Fibroblast of skin of abdomen (primary cell): ENCODE measurements around the gene DLL4.
A peak's percentile ranks its signal among the peaks of the same experiment; 100 is the strongest.
"Not testable (repeated sequence)": the region's sequence is repeated elsewhere in the genome, so short reads cannot be mapped to it uniquely, and the experiment has no call there.

Experiments used
- DNase-seq: peaks from one replicate; pipeline ENCODE4 v3.0.0-alpha.2; 2013

DLL4 gene

DNA sequence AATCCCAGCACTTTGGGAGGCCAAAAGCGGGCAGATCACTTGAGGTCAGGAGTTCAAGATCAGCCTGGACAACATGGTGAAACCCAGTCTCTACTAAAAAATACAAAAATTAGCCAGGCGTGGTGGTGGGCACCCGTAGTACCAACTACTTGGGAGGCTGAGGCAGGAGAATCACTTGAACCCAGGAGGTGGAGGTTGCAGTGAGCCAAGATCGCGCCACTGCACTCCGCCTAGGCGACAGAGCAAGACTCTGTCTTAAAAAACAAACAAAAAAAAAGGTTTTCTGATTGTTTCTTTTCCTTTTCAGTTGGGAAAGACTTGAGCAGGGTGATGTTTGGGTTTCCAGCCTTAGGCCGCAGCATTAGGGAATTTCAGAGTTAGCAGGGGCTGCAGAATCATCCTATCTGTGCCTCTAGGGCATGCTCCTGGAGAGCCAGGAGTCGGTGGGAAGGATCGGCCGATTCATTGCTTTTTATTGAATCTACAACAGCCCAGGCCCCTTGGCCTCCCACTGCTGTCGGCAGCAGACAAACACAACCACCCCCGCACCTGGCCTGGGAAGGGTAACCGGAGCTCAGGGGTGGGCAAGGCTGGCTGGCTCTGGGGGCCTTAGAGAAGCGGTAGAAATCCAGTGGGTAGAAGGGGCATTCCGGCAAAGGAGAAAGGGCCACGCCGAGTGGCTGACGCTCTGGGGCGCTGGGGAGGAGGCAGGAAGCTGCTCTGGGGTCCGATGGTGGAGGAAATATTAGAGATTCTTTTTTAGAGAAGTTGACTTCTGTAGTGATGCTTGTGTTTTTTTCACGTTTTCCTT, 30.4 kb downstream of the DLL4 start:
- no peak for DNase-seq

- DNase-seq, result no peak
Measured at GRCh38 chr15:40960151-40960885, 31.2 kb downstream of the DLL4 start.

DNA sequence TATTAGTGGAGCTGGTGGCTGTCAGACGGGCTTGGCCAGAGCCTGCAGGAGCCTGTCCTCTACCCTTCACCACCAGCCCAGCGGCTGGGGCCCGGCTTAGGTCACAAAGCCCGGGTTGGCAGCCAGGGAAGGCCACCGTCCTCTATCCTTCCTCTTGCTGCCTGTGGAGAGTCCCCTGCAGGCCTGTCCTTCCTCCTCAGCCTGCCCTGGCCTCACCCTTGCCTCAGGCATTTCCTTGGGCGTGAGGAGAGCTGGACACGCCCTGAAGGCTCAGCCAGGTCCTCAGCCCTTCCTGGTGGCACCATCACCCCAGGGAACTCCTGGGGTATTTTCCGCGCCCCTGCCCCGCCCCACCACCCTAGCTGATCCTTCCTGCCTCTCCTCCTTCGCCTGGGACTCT, 31.8 kb downstream of the DLL4 start:
- DNase-seq, result no peak

- not testable (repeated sequence) for DNase-seq
Measured at GRCh38 chr15:40961740-40962139, 32.6 kb downstream of the DLL4 start.

- DNase-seq, result not testable (repeated sequence)
Measured at GRCh38 chr15:40962317-40962716, 33.2 kb downstream of the DLL4 start.

DNA sequence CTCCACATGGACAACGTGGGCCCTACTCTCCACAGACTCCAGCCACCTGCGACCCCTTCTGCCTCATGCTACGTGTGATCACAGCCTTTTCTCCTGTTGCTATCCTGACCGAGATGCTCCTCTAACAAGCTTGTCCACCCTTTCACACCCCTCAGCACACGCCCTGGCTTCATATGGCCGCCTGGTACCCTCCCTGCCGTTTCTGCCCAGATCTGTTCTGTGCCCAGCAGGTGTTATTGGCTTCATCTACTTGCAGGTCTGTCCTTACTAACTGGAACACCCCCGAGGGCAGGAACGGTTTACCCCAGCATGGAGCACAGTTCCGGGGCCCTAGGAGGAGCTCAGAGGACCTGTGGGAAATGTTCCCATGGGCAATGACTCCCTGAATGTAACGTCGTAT, 34.1 kb downstream of the DLL4 start:
- no peak for DNase-seq

- no peak for DNase-seq
Measured at GRCh38 chr15:40964006-40964405, 34.9 kb downstream of the DLL4 start.

- no peak for DNase-seq
Measured at GRCh38 chr15:40964634-40965033, 35.5 kb downstream of the DLL4 start.

GRCh38 chr15:40968290-40969085, 39.3 kb downstream of the DLL4 start:
- DNase-seq, result no peak

GRCh38 chr15:40969363-40969762, 40.2 kb downstream of the DLL4 start:
- DNase-seq, result no peak

DNA sequence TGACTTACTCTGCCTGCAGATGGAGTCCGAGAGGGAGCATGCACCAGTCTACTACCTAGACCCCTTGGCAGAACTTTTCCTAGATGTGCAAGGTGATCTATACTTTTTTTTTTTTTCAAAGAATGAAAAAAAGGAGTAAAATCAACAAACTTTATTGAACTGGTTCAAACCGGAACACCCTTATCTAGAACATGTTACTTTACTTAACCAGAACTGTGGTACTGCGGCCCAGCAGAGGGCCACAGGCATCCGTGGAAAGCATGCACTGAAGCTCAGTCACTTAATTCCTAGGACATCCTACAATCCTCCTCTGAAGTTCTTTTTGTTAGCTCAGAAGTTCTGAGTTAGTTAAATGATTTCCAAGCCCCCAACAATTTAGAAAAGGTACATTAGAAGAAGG, 45.7 kb downstream of the DLL4 start:
- DNase-seq, result no peak

DNA sequence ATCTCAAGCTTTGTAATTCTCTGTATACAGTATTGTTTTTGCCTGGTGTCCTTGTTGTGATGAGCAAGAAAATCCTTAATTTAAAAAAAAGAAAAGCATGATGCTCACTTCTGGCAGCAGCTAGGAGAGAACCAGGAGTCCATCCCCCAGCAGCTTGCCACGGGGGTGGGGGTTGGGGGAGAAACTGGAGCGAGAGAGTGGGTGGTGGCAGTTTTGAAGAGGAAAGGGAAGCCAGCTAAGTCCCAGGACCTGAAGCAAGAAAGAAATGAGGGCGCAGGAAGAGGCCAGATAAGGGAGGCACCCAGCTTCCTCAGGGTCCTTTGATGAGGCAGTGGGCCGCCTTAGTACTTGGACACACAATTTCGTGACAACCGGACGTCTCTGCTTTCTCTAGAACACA, 47.7 kb downstream of the DLL4 start:
- DNase-seq, result no peak

DNA sequence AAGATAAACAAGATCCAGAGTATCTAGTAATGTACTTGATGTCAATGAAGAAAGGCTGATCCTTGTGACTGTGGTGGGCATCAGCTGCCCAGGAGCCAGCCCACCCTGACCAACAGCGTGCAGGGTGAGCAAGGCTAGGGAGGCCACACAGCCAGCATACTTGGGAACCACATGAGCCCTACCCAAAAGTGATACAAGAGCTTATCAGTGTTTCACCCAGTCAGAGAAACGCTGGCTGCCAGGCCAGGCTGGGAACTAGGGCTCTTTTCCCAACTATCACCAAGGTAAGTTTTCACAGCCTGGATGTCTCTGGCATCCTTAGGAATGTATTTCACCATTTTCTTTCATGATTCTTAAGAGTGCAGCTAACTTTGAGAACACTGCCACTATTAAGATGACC, 49.0 kb downstream of the DLL4 start:
- DNase-seq, result no peak

GRCh38 chr15:40978562-40978961, 49.4 kb downstream of the DLL4 start:
- DNase-seq, result no peak

GRCh38 chr15:40981186-40981585, 52.0 kb downstream of the DLL4 start:
- no peak for DNase-seq

- DNase-seq, result peak; percentile 31
Measured at GRCh38 chr15:40982855-40983254, 53.7 kb downstream of the DLL4 start.

GRCh38 chr15:40984406-40984805, 55.3 kb downstream of the DLL4 start:
- no peak for DNase-seq

DNA sequence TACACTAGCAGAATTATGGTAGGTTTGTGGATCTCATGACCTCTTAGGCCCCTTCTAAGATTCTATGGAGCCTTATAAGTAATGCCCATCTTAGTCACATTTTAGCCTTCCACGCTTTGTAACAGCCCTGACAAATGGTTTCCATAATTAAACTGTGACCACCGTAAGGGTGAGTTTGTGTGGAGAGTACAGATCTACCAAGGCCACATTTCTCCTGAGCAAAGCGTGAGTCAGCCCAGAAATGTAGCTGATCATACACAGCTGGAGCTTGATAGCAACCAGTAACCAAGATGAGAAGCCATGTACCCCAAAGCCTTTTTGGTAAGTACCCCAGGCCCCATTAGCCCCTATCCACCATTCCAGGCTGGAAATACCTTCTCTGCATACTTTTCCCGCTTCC, 55.8 kb downstream of the DLL4 start:
- DNase-seq, result peak; percentile 84

DNA sequence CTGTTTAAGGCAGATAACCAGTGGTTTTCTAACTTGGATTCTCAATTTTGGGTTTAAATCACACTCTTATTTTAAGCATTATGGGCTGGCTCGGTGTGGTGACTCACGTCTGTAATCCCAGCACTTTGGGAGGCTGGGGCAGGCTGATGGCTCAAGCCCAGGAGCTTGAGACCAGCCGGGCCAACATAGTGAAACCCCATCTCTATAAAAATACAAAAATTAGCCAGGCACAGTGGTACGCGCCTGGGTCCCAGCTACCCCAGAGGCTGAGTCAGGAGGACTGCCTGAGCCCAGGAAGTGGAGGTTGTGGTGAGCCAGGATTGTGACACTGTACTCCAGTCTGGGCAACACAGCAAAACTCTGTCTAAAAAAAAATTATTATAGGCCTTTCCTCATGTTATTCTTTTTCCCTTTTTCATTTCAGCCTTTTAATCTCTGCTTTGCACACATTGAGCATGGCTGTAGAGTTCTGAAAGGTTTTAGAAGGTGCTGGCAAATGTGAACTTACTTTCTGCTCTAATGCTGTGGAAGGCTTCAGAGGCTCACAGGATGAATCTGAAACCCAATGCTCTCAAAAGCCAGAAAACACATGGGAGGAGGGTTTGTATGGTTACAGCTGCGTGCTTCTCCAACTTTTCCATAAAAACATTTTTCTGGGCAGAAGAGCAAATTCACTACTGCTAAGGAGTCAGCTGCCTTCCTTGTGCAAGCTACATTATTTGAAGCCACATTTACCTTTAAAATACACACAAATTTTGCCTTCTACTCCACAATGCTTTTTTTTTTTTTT, 56.6 kb downstream of the DLL4 start:
- DNase-seq, result peak; percentile 38

DNA sequence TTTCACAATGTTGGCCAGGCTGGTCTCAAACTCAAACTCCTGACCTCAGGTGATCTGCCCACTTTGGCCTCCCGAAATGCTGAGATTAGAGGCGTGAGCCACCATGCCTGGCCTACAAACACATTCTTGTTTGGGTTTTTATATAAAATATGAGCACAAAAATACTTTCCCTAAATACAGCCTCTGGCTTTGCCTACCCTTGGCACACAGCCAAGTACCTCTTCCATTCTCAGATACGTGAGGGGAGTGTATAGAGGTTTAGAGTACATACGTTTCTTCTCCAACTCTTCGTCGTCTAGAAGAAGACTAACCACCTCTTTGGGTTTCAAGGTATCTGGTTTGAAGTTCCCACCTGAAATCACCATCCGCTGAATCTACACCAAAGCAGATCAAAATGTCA, 57.7 kb downstream of the DLL4 start:
- no peak for DNase-seq

GRCh38 chr15:40988156-40988555, 59.0 kb downstream of the DLL4 start:
- DNase-seq, result no peak
